NCI-H128 (cell line): Measurements from ENCODE around the gene PODXL.
A peak's percentile ranks its signal among the peaks of the same experiment; 100 is the strongest.

Experiments used
- DNase-seq: peaks from one replicate; lab custom pipeline; 2025; ENCODE audit not compliant: unreplicated experiment; lab: John Stamatoyannopoulos, UW

Gene PODXL

DNA sequence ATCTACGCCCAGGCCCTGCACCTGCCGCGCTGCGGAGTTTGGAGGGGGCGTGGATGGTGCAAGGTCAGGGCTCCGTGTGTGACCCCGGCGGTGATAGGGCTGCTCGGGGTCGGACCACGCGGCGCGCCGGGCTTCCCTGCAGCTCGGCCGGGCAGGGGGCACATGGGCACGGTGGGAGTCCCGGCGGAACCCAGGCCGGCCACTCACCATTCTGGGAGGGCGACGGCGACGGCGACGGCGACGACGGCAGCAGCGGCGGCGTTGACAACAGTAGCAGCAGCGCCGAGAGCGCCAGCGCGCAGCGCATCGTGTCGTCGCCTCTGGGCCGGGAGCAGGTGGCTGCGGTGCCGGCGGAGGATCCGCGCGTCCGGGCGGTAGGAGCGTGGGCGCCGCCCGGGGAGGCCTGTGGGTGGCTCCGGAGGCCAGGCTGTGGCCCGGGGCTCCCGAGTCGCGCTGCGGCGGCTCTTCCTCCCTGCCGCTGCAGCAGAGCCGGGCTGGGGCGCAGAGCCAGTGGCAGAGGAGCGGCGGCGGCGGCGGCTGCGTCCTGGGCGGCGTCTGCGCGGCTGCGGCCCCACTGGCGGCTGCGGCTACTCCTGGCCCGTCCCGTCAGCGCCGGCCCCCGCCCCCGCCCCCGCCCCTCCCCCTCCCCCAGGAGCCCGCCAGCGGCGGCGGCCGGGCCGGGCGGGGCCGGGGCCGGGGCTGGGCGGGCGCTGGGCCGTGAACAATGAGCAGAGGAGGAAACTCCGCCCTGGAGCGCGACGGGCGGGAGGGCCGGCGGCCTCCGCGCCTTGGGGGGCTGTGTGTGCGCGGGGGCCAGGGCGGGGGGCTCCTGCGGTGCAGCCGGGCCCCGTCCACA is at the start of gene PODXL:
Gene PODXL, minus strand, starts transcription at position 576 of the 856 bp plus-strand sequence. Its CDS starts 269 bp downstream, at position 307.
- peak; percentile 47 for DNase-seq

DNA sequence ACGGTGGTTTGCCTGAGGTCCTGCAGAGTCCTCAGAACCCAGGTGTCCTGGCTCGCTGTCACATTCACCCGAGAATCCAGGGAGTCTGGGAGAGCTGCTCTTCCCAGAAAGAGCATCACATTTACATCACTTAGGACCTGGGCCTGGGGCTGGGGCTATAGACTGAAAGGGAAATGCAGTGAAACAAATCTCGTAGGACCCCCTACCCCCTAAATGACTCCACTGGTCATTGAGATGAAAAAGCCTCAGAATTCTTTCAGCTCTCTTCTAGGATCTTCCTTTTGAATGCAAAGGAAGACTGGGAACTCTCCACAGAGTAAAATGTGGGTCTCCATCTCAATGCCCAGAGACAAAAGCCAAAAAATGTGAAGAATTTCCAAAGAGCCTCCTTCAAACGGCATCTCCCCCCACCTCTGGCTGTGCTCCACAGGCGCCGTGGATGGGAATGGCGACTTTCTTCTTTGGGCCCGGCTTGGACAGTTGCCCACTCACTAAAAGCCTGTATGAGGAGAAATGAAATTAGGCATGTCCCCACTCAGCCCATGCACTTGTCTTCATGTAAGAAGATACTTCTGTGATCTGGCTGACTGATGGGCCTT is 49.0 kb upstream of the PODXL start:
- DNase-seq, result peak; percentile 66

DNA sequence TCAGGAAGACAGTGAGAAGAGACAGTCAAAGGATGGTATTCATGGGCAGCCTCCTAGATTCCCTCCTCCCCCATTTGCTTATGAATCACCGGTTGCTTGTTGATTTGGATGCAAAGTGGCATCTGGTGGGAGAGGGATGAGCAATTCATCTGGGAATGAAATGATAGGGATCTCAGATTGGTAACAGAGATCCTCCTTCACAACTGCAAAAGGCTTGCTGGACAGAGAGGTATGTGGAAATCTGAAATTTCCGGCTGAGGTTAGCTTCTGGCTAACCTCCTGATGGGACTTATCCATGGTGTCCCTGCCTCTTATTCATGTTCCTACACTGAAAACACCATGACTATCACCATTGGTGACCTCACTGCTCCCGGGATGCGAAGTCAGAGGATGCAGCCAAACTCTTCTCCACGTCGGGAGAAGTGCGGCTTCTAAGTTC is 48.4 kb upstream of the PODXL start:
- no peak for DNase-seq

DNA sequence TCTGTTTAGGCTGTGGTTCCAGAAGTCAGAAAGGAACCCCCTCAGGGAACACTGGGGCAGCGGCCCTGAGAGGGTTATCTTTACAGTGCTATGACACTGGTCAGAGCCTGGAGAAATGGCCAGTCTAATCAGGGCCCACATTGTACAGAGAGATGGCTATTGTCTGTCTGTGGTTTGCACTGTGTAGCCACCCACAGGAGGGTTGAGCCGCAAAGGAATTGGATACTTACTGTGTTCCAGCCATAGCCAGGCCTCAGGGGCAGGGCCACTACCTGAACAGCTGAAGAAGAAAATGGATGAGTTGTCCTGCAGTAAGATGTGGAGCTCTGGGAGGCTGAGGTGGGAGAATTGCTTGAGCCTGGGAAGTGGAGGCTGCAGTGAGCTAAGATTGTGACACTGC is 47.5 kb upstream of the PODXL start:
- no peak for DNase-seq

- no peak for DNase-seq
Measured at GRCh38 chr7:131602994-131603372, 46.6 kb upstream of the PODXL start.

GRCh38 chr7:131602304-131602993 is 46.0 kb upstream of the PODXL start:
- no peak for DNase-seq

DNA sequence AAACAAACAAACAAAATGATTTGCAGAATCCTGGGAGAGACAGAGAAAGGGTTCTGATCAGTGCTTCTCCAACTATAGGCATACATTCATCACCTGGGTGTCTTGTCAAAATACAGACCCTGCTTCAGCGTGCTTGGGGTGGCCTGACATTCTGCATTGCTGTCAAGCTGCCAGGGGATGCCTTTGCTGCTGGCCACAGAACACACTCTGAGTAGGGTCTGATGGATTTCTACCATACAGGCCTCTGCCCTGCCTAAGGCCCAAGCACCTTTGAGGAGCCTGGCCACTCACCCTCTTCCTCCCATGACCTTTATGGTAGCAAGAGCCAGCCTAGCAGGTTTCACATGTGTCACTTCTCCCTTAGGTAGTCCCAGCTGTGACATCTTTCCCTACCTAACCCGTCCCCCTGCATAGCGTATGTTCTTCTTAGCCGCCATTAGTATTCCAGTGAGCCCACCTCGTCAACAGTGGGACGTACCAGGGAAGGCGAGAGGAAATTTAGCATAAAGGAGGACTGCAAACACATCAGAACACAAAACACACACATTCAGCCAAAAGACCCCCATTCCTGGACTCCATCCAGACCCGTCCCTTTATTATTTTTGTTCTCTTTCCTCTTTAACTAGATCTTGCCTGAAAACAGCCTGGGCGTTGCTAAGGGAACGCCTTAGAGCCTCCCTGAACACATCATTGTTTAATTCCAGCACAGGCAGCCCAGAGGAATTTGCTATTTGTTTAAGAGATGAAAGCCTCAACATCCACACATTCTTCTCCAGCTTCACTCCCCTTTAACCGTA is 43.9 kb upstream of the PODXL start:
- DNase-seq, result no peak

DNA sequence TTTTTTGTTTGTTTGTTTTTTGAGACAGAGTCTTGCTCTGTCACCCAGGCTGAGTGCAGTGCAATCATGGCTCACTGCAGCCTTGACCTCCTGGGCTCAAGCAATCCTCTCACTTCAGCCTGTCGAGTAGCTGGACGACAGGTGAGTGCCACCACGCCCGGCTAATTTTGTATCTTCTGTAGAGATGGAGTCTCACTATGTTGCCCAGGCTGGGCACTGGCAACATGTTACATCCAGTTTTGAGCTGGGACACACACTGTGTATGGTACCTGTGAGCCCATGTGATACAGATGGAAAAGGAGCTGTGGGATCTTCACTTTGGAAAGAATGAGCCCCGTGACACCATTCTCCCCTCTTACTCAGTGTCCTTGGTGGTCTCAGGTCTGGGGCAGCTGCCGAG is 40.4 kb upstream of the PODXL start:
- DNase-seq, result no peak

DNA sequence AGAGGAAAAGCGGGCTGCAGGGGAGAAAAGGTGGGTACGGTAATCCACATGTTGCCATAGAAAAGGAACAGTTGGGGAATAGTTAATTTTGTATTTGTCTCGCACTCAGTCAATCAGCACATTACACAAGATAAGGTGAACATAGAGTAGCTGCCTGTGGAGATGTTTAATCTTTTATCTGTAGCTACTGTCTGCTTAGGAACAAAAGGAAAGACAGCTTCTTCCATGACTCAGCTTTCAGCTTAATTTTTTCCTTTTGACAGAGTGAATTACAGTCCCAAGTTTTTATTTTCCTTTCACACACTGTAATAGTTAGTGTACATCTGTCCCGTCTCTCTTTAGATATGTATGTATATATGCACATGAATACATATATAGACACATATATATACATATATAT is 39.3 kb upstream of the PODXL start:
- DNase-seq, result no peak

DNA sequence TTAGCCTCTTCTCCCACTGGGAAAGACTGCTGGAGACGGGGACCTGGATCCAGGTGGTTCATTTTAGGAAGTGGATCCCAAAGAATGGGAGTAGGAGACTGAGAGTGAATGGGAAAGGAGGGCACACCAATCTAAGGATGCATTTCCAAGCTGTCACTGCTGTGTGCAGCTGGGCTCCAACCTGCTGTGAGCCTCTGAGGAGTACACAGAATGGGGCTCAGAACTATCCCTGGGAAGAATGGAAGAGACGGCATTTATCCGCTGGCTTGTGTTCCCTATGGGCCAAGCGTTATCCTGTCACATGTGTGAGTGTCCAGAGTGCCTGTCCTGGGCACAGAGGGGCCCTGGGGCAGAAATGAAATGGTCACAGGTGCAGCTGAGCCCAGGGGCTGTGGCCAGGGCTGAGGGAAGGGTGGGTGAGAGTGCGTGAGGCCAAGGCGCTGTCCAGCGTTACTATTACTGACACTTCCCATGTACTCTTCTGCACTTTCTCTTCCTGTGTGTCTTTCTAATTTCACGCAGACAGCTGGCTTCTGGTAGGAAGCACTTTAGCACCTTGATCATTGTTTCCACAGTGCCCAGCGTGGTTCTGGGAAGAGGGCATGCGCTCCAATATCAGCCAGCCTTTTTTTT is 35.4 kb upstream of the PODXL start:
- no peak for DNase-seq

- no peak for DNase-seq
Measured at GRCh38 chr7:131587315-131587923, 31.0 kb upstream of the PODXL start.

DNA sequence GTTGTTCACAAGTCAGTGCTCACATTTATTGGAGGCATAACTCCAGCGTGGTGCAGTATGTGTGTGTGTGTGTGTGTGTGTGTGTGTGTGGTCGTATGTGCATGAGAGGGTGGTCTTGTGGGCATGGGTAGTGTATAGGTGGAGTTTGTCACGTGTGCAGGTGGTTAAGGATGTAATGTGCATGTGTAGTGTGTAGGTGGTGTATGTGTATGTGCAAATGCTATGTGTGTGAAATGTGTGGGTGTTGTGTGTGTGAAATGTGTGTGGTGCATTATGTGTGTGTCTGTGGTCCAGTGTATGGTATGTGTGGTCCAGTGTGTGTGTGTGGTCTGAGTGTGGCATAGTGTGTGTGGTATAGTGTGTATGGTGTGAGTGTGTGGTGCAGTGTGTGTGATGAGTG is 30.3 kb upstream of the PODXL start:
- DNase-seq, result no peak

DNA sequence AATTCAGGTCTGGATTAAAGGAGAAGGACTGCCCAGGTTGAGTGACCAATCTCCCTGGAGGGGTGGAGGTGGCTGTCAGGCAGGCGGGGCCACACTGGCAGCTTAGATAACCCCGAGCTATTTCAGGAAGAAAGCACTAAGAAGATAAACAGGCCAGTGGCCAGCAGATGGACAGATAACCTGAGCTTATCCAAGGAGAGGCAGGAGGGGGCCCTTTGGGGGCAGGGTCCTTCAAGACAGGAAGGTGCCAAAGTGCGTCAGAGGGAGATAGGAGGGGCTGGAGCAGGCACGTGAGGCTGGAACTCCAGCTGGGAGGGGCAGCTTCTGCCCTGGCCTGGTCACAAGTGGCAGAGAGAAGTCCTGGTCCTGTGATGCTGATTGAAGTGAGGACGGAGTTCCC is 29.8 kb upstream of the PODXL start:
- DNase-seq, result no peak

DNA sequence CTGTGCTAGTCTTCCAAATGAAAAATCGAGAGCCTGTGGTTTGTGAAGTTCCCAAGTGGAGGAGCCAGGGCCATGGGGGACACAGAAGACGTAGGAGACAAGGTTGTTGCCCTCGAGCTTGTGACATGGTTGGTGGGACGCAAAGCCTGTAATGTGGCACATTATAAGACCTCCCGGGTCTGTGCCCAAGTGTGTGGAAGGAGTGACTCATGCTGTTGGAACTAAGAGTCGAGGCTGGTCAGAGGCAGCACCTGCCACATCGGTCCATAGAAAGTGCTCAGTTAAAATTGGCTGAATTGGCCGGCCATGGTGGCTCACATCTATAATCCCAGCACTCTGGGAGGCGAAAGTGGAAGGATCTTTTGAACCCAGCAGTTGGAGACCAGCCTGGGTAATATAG is 27.0 kb upstream of the PODXL start:
- no peak for DNase-seq

GRCh38 chr7:131581241-131582051 is 25.0 kb upstream of the PODXL start:
- no peak for DNase-seq

- DNase-seq, result no peak
Measured at GRCh38 chr7:131578602-131579001, 22.2 kb upstream of the PODXL start.

DNA sequence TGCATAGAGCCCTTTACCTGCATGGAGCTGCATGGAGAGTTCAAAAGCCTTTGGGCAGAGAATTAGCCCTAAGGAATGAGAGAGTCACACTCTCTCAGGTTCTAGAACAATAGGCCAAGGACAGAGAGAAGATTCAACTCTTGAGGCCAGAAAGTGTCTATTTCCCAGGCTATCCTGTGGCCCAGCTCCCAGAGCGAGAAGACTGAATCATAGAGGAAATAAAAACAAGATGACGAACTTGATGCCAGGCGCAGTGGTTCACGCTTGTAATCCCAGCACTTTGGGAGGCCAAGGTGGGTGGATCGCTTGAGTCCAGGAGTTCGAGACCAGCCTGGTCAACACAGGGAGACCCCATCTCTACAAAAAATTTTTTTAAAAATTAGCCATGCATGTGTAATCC is 18.3 kb upstream of the PODXL start:
- no peak for DNase-seq

- DNase-seq, result no peak
Measured at GRCh38 chr7:131570401-131570800, 14.0 kb upstream of the PODXL start.

DNA sequence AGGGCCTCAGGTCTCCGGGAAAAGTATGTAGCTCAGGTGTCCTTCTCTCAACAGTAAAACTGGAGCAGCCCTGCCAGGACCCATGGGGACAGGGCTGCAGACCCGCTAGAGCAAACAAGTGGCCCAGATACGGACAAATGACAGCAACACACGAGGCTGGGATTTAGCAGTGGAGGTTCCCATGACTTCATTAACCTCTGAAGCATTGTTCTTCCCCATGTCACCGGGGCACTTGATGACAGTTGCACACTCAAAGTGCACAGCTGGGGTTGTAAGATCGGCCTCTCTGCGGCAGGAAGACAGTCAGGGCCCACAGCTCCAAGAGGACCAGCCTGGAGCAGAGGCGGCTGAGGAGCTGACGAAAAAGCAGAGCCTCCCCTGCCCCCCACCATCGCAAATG is 12.5 kb upstream of the PODXL start:
- DNase-seq, result no peak

DNA sequence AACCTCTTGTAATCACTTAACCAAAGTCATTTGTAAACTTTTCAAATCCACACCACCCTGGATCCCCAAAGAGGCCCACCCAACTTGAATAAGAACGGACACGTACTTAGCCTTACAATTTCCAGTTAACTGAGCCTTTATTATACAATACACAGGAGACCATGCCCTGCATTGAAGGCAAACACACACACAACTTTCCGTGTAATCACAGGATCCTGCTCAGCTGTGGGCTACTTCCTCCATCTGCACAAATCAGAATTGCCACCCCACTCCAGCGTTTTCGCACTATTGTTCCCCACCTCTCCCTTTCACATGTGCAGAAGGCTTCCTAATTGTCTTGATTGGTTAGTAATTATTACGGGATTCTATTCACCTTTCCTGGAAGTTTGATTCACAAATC is 12.1 kb upstream of the PODXL start:
- no peak for DNase-seq
